GM18517 (cell line): ENCODE data around the gene ZMAT5.

Experiments used
- ATAC-seq: cut with Tn5 transposase; IDR thresholded peaks from one replicate; pipeline ENCODE4 v1.9.1; 2021; ENCODE audit warnings: mild to moderate bottlenecking, moderate library complexity; ENCODE audit not compliant: unreplicated experiment

The ZMAT5 gene

GRCh38 chr22:29692327-29692640 is 74.5 kb downstream of the ZMAT5 start:
- no peak for ATAC-seq

- ATAC-seq, result no peak
Measured at GRCh38 chr22:29691636-29692326, 75.0 kb downstream of the ZMAT5 start.

- ATAC-seq, result no peak
Measured at GRCh38 chr22:29690476-29690875, 76.3 kb downstream of the ZMAT5 start.

GRCh38 chr22:29689880-29690213 is 77.0 kb downstream of the ZMAT5 start:
- ATAC-seq, result no peak

GRCh38 chr22:29689206-29689879 is 77.5 kb downstream of the ZMAT5 start:
- no peak for ATAC-seq

GRCh38 chr22:29684244-29684643 is 82.6 kb downstream of the ZMAT5 start:
- ATAC-seq, result no peak

- ATAC-seq, result no peak
Measured at GRCh38 chr22:29683536-29683935, 83.3 kb downstream of the ZMAT5 start.
